ENCODE results near the gene ADCY3. TPM values are rescaled to one million over a fixed set of nuclear protein-coding genes. Genes with fewer than 3 reads are reported as not detected.

The ADCY3 gene
- 38.3 and 40.4 TPM in 2 replicates for total RNA-seq

DNA sequence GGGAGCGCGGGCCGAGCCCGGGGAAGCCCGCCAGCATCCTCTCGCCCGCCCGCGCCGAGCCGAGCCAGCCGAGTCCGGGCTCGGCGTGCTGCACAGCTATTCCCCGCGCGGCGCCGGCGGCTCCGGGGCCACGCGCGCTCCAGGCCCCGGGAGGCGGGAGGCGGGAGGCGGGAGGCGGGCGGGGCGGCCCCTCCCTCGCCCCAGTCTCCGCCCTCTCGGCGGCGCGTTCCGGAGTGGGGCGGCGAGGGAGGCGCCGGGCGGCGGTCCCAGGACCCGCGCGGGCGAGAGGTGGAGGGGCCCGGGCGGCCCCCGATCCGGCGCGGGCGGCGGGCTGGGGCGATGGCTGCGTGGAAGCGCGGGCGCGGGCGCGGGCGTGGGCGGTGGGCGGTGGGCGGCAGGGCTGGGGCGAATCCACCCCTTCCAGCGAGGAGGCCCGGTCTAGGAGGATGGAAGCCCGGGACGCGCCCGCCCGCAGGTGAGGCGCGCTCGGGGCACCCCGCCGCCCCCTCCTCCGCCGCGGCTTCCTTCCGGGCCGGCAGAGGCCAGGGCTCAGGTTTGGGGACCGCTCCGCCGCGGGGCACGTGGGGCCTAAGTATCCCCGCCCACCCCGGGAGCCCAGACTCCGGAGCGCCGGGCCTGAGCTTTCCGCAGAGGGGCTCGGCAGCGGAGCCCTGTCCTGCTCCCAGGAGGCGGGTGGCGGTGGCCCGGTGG, at the start of gene ADCY3:
Gene ADCY3 (minus strand): TSS at position 140 of the 711 bp plus-strand sequence. CDS start 1,250 bp downstream, outside the sequence.

DNA sequence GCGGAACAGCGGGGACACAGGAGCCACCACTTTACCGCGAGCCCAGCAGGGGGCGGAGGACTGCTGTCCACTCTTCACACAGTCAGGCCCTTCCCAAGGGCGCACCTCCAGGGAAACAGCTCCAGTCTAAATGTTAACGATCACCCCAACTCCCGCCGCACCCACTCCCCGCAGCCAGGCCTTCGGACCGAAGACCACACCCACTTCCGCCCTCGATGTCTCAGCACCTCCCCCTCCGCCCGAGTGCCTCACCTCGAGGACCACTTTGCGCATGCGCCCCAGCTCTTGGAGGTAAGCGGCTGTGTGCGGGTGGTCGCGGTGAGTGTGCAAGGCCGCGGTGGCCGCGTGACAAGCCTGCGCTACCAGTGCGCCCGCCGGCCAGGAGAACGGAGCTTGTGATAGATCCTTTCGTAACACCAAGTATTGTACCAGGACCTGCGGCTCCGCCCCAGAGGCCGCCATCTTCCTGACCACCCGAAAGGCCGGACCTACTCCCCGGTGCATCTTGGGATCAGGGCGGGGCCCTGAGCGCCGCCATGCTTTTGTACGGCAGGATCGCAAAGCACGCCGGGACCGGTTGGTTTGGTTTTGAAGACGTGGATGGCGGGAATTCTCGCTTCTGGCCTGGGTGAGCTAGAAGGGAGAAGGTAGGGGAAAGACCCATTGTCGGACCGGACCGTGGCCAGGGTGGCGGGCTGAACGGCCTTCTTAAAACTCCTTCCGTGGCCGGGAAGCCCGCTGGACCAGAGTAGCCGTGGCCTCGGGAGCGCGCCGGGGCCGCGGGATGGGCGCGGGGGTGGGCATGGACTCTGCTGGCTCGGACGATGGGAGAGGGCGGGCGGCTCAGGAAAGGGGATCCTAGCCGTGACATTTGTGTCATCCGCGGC, 126.9 kb downstream of the ADCY3 start, which contains the start of the genes CENPO and PTRHD1:
Gene CENPO (plus strand): TSS at position 552 of the 887 bp plus-strand sequence. CDS start 495 bp downstream, outside the sequence.
Gene PTRHD1 (minus strand): TSS at position 518 of the 887 bp plus-strand sequence. CDS start 14 bp downstream, at position 504.

Other genes with a start within 250 kb of the ADCY3 start
- gene PTRHD1, start 126.8 kb downstream of the ADCY3 start, total RNA-seq: 19.5 and 50.5 TPM in 2 replicates
- gene CENPO, start 126.8 kb downstream of the ADCY3 start, total RNA-seq: 18.5 and 19.5 TPM in 2 replicates
- gene DNAJC27, start 51.7 kb upstream of the ADCY3 start, total RNA-seq: 1.4 and 2.0 TPM in 2 replicates
- under 0.01 and 0.18 TPM in 2 replicates for gene EFR3B, start 121.8 kb upstream of the ADCY3 start, total RNA-seq
- 4.1 and 4.3 TPM in 2 replicates for gene POMC, start 248.3 kb upstream of the ADCY3 start, total RNA-seq